Ishikawa (cell line): ENCODE data around the gene ANKRD44.

Experiments used
- CEBPB ChIP-seq: IDR thresholded peaks from 2 replicates; pipeline ENCODE4 v1.6.1; 2012
- CREB1 ChIP-seq: IDR thresholded peaks from 2 replicates; pipeline ENCODE4 v1.6.1; 2012; ENCODE audit warnings: low read depth
- EGR1 ChIP-seq: IDR thresholded peaks from 2 replicates; pipeline ENCODE4 v1.6.1; 2012
- EP300 ChIP-seq: IDR thresholded peaks from 2 replicates; pipeline ENCODE4 v1.6.1; 2012; ENCODE audit warnings: borderline replicate concordance
- FOXM1 ChIP-seq: IDR thresholded peaks from 2 replicates; pipeline ENCODE4 v1.6.1; 2012; ENCODE audit warnings: low read depth, borderline replicate concordance
- MAX ChIP-seq: IDR thresholded peaks from 2 replicates; pipeline ENCODE4 v1.6.1; 2012
- NFIC ChIP-seq: IDR thresholded peaks from 2 replicates; pipeline ENCODE4 v1.6.1; 2012
- RAD21 ChIP-seq: IDR thresholded peaks from 2 replicates; pipeline ENCODE4 v1.6.1; 2012; ENCODE audit warnings: low read depth
- REST ChIP-seq: IDR thresholded peaks from 2 replicates; pipeline ENCODE4 v1.6.1; 2012; ENCODE audit warnings: low read depth, mild to moderate bottlenecking
- TAF1 ChIP-seq: IDR thresholded peaks from 2 replicates; pipeline ENCODE4 v1.6.1; 2012; ENCODE audit warnings: low read depth, mild to moderate bottlenecking
- TCF12 ChIP-seq: IDR thresholded peaks from 2 replicates; pipeline ENCODE4 v1.6.1; 2012; ENCODE audit warnings: low read depth
- TEAD4 ChIP-seq: IDR thresholded peaks from 2 replicates; pipeline ENCODE4 v1.6.1; 2012
- USF1 ChIP-seq: IDR thresholded peaks from 2 replicates; pipeline ENCODE4 v1.6.1; 2012
- YY1 ChIP-seq: IDR thresholded peaks from 2 replicates; pipeline ENCODE4 v1.6.1; 2012; ENCODE audit warnings: low read depth
- ZBTB7A ChIP-seq: IDR thresholded peaks from 2 replicates; pipeline ENCODE4 v1.6.1; 2012; ENCODE audit warnings: low read depth

ANKRD44 gene

GRCh38 chr2:196949116-196949515 lies 361.5 kb downstream of the ANKRD44 start:
- no peak for TF ChIP-seq CEBPB

- TF ChIP-seq YY1 (no peak), EP300 (no peak), REST (no peak), FOXM1 (no peak), TAF1 (no peak), EGR1 (no peak), RAD21 (no peak)
Observed at GRCh38 chr2:196944570-196944969, 366.0 kb downstream of the ANKRD44 start.

GRCh38 chr2:196941398-196942078 lies 369.0 kb downstream of the ANKRD44 start:
- TF ChIP-seq MAX, result no peak
- no peak for TF ChIP-seq REST
- no peak for TF ChIP-seq FOXM1
- TF ChIP-seq EGR1, result no peak
- no peak for TF ChIP-seq TCF12
- TF ChIP-seq EP300, result no peak
- TF ChIP-seq TEAD4, result no peak
- TF ChIP-seq CREB1, result no peak
- no peak for TF ChIP-seq CEBPB
- no peak for TF ChIP-seq TAF1
- TF ChIP-seq YY1, result no peak

- TF ChIP-seq TAF1, result no peak
- no peak for TF ChIP-seq RAD21
- no peak for TF ChIP-seq TCF12
- TF ChIP-seq CEBPB, result no peak
- no peak for TF ChIP-seq MAX
- no peak for TF ChIP-seq EGR1
- TF ChIP-seq ZBTB7A, result no peak
- no peak for TF ChIP-seq FOXM1
- no peak for TF ChIP-seq CREB1
- TF ChIP-seq USF1, result no peak
- no peak for TF ChIP-seq EP300
- no peak for TF ChIP-seq REST
- no peak for TF ChIP-seq YY1
- TF ChIP-seq TEAD4, result no peak
- TF ChIP-seq NFIC, result no peak
Observed at GRCh38 chr2:196939371-196939770, 371.2 kb downstream of the ANKRD44 start.
